GM23338 (cell line): ENCODE data around the gene NPVF. TPM values are rescaled to one million over a fixed set of nuclear protein-coding genes. Genes with fewer than 3 reads are reported as not detected.

ENCODE experiments used
- ATAC-seq: fragments of 200-7000 bp; cut with Tn5 transposase; 3 replicates; pipeline ENCODE4 v1.9.1; 2020
- DNase-seq: peaks from one replicate; pipeline ENCODE4 v3.0.0-alpha.2; 2015; ENCODE audit warnings: low spot score
- H2AFZ ChIP-seq: fragments of 200-600 bp; sonication (generic); 2 replicates; pipeline ENCODE4 v1.8.0; 2016; ENCODE audit warnings: antibody characterized with exemption, mild to moderate bottlenecking, moderate library complexity
- H3F3A ChIP-seq: fragments of 200-600 bp; sonication (generic); replicated peaks from 2 replicates; pipeline ENCODE4 v1.8.0; 2017; ENCODE audit warnings: antibody characterized with exemption, mixed run types, low read depth
- H3K27ac ChIP-seq: fragments of 200-600 bp; sonication (generic); 2 replicates; pipeline ENCODE4 v1.6.1; 2016; ENCODE audit warnings: low read depth
- H3K27me3 ChIP-seq: fragments of 200-600 bp; sonication (generic); 2 replicates; pipeline ENCODE4 v1.8.0; 2016; ENCODE audit warnings: mild to moderate bottlenecking, mixed run types, moderate library complexity; ENCODE audit not compliant: insufficient read depth
- H3K36me3 ChIP-seq: fragments of 200-600 bp; sonication (generic); 2 replicates; pipeline ENCODE4 v1.8.0; 2016; ENCODE audit warnings: mild to moderate bottlenecking; ENCODE audit not compliant: insufficient read depth
- H3K4me1 ChIP-seq: fragments of 200-600 bp; sonication (generic); 2 replicates; pipeline ENCODE4 v1.8.0; 2016; ENCODE audit warnings: mild to moderate bottlenecking, moderate library complexity; ENCODE audit not compliant: insufficient read depth
- H3K4me2 ChIP-seq: fragments of 200-600 bp; sonication (generic); 2 replicates; pipeline ENCODE4 v1.7.1; 2017; ENCODE audit warnings: mixed run types
- H3K4me3 ChIP-seq: fragments of 200-600 bp; sonication (generic); 2 replicates; pipeline ENCODE4 v1.6.1; 2016; ENCODE audit warnings: mixed run types
- H3K79me2 ChIP-seq: fragments of 200-600 bp; sonication (generic); replicated peaks from 2 replicates; pipeline ENCODE4 v1.8.0; 2017; ENCODE audit warnings: mild to moderate bottlenecking; ENCODE audit not compliant: insufficient read depth
- H3K9me2 ChIP-seq: fragments of 200-600 bp; sonication (generic); 2 replicates; pipeline ENCODE4 v1.8.0; 2017; ENCODE audit not compliant: insufficient read depth
- H4K20me1 ChIP-seq: fragments of 200-600 bp; sonication (generic); replicated peaks from 2 replicates; pipeline ENCODE4 v1.8.0; 2017; ENCODE audit warnings: mild to moderate bottlenecking; ENCODE audit not compliant: insufficient read depth
- H3K27ac Mint-ChIP-seq: 2 replicates; pipeline ENCODE4 v1.8.0; 2020; ENCODE audit warnings: inconsistent platforms, mild to moderate bottlenecking, moderate library complexity, mixed read lengths
- H3K27me3 Mint-ChIP-seq: 3 replicates; pipeline ENCODE4 v1.8.0; 2022; ENCODE audit warnings: low read depth, mild to moderate bottlenecking, moderate library complexity, mixed read lengths, inconsistent platforms; ENCODE audit not compliant: insufficient read depth, poor library complexity
- H3K36me3 Mint-ChIP-seq: 3 replicates; pipeline ENCODE4 v1.8.0; 2021; ENCODE audit warnings: low read depth, mild to moderate bottlenecking, inconsistent platforms, moderate library complexity, mixed read lengths
- H3K4me1 Mint-ChIP-seq: 3 replicates; pipeline ENCODE4 v1.8.0; 2020; ENCODE audit warnings: mild to moderate bottlenecking, inconsistent platforms, mixed read lengths
- H3K4me3 Mint-ChIP-seq: 3 replicates; pipeline ENCODE4 v1.8.0; 2021; ENCODE audit warnings: moderate library complexity, mild to moderate bottlenecking, inconsistent platforms, mixed read lengths
- H3K9me3 Mint-ChIP-seq: 3 replicates; pipeline ENCODE4 v1.8.0; 2020; ENCODE audit warnings: moderate library complexity, mild to moderate bottlenecking, inconsistent platforms, mixed read lengths
- CREB1 ChIP-seq: fragments of 250-450 bp; sonication (Bioruptor Pico); IDR thresholded peaks from 2 replicates; pipeline ENCODE4 v1.5.0; 2020; ENCODE audit warnings: low read depth, mild to moderate bottlenecking, moderate library complexity
- EZH2 ChIP-seq: fragments of 200-600 bp; sonication (generic); IDR thresholded peaks from one replicate; pipeline ENCODE4 v1.8.0; 2017; ENCODE audit warnings: antibody characterized with exemption, mild to moderate bottlenecking, low read depth; ENCODE audit not compliant: unreplicated experiment
- EZH2phosphoT487 ChIP-seq: fragments of 200-600 bp; sonication (generic); IDR thresholded peaks from one replicate; pipeline ENCODE4 v1.8.1; 2018; ENCODE audit warnings: antibody characterized with exemption; ENCODE audit not compliant: unreplicated experiment
- JUNB ChIP-seq: IDR thresholded peaks from one replicate; pipeline ENCODE4 v1.6.1; 2016; ENCODE audit warnings: antibody characterized with exemption; ENCODE audit not compliant: unreplicated experiment
- NANOG ChIP-seq: IDR thresholded peaks from 2 replicates; pipeline ENCODE4 v1.6.1; 2016; ENCODE audit warnings: antibody characterized with exemption, borderline replicate concordance
- POLR2AphosphoS5 ChIP-seq: IDR thresholded peaks from 2 replicates; pipeline ENCODE4 v1.6.1; 2016; ENCODE audit warnings: antibody characterized with exemption, low read depth
- STAT1 ChIP-seq: IDR thresholded peaks from one replicate; pipeline ENCODE4 v1.6.1; 2016; ENCODE audit warnings: antibody characterized with exemption; ENCODE audit not compliant: unreplicated experiment
- ZNF114 ChIP-seq: fragments of 250-450 bp; sonication (Bioruptor Pico); IDR thresholded peaks from 2 replicates; pipeline ENCODE4 v1.5.0; 2020; ENCODE audit warnings: mild to moderate bottlenecking, moderate library complexity
- ZNF331 ChIP-seq: fragments of 250-450 bp; sonication (Bioruptor Pico); IDR thresholded peaks from 2 replicates; pipeline ENCODE4 v1.5.0; 2020; ENCODE audit warnings: low read depth, mild to moderate bottlenecking, moderate library complexity
- polyA plus RNA-seq: library from polyadenylated mRNA; unstranded; fragments of >200 nt; fragmentation: Nextera tagmentation; extraction: Ambion mirVana; gene quantifications from 2 replicates; pipeline ENCODE4 v1.2.1, GENCODE V29; 2016
- total RNA-seq: library from RNA; depleted of rRNA; stranded (reverse); fragments of >200 nt; shearing (Covaris generic); gene quantifications from 2 replicates; pipeline ENCODE4 v1.2.3, GENCODE V29; 2014
- TF ChIP-seq, protein P1 (sequence below): IDR thresholded peaks from 2 replicates; pipeline ENCODE4 v1.6.1; 2016; ENCODE audit warnings: antibody characterized with exemption
- TF ChIP-seq, protein P2 (sequence below), 2 experiments: fragments of 200-600 bp in 1 of 2; sonication (generic) in 1 of 2; conservative IDR thresholded peaks; 2 replicates each; pipeline versions ENCODE4 v1.5.1 to v1.6.1; 2016 to 2017; ENCODE audit warnings: antibody characterized with exemption in 2 of 2, low read depth in 2 of 2, mild to moderate bottlenecking in 2 of 2, moderate library complexity in 1 of 2
- TF ChIP-seq, protein P3 (sequence below): IDR thresholded peaks from one replicate; pipeline ENCODE4 v1.6.1; 2018; ENCODE audit warnings: antibody characterized with exemption; ENCODE audit not compliant: unreplicated experiment

The NPVF gene
- total and polyA plus RNA-seq, 2 experiments from 2014 or later, result not detected

DNA sequence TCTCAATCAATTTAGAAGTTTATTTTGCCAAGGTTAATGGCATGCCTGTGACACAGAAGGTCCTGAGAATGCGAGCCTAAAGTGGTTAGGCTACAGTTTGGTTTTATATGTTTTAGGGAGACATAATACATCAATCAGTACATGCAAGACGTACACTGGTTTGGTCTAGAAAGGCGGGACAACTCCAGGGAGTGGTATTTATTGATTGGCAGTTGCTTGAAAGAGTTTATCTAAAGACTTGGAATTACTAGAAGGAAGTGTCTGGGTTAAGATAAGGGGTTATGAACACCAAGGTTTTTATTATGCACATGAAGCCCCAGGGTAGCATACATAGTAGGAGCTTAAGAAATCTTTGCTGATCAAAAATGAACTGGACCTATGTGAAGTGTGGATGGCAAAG, 21.5 kb downstream of the NPVF start:
- peaks cover 5% of the 10 kb centered on the region; the same call in 2 of the 3 replicates for H3K9me3 Mint-ChIP-seq
- DNase-seq (no peak), ATAC-seq (no peak)
- H3K4me2 ChIP-seq, result no peak overlapping the region
- no peaks in the 10 kb centered on the region for H3K36me3 ChIP-seq
- no peaks in the 10 kb centered on the region for H4K20me1 ChIP-seq
- no peaks in the 10 kb centered on the region for H3K27me3 ChIP-seq
- H3K27ac ChIP-seq, result no peak overlapping the region
- H3K4me1 ChIP-seq, result no peaks in the 10 kb centered on the region
- no peaks in the 10 kb centered on the region for H3K36me3 Mint-ChIP-seq
- no peaks in the 10 kb centered on the region for H3K27me3 Mint-ChIP-seq
- no peak overlapping the region for H3K27ac Mint-ChIP-seq
- H2AFZ ChIP-seq, result no peak overlapping the region
- H3K4me3 Mint-ChIP-seq, result no peak overlapping the region
- no peaks in the 10 kb centered on the region for H3K4me1 Mint-ChIP-seq
- no peaks in the 10 kb centered on the region for H3K9me2 ChIP-seq
- no peaks in the 10 kb centered on the region for H3F3A ChIP-seq
- no peaks in the 10 kb centered on the region for H3K79me2 ChIP-seq
- no peak for TF ChIP-seq NANOG
- H3K4me3 ChIP-seq, result no peak overlapping the region

DNA sequence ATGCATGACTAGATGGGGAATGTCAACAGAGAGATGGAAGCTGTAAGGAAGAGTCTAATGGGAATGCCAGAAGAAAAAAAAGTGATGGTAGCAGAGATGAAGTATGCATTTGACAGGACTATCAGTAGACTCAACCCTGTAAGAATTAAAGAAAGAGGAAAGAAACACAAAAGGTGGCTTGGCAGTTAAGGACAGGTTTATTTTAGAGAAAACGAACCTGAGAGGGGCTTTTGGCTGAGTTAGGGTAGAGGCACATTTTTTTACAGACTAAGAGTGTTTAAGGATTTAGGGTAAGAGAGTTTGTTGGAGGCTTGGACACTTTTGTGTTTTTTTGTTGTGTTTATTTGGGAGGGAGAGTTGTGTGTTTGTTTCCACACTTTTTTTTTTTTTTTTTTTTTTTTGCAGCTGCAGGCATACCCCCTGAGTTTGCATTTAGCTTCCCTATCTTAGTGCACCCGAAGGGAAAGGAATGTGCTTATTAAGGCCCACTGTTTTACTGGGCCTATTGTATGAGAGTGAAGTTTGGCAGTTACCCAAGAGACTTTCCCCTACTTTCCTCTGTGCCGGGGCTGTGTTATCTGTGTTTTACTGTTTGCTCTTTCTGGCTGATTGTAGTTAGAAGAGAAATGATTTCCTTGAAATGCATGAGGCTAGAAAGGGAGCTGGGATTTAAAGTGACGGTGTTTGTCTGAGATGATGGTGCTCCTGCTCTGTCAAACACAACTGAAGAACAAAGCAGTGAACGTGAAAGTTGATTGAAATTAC, 32.0 kb downstream of the NPVF start:
- Histone ChIP-seq H3K9me2 (no peaks in the 10 kb centered on the region), H3K79me2 (no peaks in the 10 kb centered on the region), H3K27me3 (no peaks in the 10 kb centered on the region), H3K4me3 (no peak overlapping the region), H3K4me2 (no peak overlapping the region), H3K36me3 (no peaks in the 10 kb centered on the region), H3K27ac (no peak overlapping the region), H3F3A (no peaks in the 10 kb centered on the region), H2AFZ (no peak overlapping the region), H4K20me1 (no peaks in the 10 kb centered on the region), H3K4me1 (no peaks in the 10 kb centered on the region)
- DNase-seq, result no peak
- Mint-ChIP-seq H3K27ac (no peak overlapping the region), H3K27me3 (peaks cover 2% of the 10 kb centered on the region), H3K4me3 (no peak overlapping the region), H3K4me1 (no peaks in the 10 kb centered on the region), H3K9me3 (peaks cover 36% of the 10 kb centered on the region), H3K36me3 (peaks cover 18% of the 10 kb centered on the region)
- no peak for ATAC-seq
- no peak for TF ChIP-seq EZH2
- TF ChIP-seq, protein P1, sequence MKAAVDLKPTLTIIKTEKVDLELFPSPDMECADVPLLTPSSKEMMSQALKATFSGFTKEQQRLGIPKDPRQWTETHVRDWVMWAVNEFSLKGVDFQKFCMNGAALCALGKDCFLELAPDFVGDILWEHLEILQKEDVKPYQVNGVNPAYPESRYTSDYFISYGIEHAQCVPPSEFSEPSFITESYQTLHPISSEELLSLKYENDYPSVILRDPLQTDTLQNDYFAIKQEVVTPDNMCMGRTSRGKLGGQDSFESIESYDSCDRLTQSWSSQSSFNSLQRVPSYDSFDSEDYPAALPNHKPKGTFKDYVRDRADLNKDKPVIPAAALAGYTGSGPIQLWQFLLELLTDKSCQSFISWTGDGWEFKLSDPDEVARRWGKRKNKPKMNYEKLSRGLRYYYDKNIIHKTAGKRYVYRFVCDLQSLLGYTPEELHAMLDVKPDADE, result no peak
- TF ChIP-seq, protein P2, sequence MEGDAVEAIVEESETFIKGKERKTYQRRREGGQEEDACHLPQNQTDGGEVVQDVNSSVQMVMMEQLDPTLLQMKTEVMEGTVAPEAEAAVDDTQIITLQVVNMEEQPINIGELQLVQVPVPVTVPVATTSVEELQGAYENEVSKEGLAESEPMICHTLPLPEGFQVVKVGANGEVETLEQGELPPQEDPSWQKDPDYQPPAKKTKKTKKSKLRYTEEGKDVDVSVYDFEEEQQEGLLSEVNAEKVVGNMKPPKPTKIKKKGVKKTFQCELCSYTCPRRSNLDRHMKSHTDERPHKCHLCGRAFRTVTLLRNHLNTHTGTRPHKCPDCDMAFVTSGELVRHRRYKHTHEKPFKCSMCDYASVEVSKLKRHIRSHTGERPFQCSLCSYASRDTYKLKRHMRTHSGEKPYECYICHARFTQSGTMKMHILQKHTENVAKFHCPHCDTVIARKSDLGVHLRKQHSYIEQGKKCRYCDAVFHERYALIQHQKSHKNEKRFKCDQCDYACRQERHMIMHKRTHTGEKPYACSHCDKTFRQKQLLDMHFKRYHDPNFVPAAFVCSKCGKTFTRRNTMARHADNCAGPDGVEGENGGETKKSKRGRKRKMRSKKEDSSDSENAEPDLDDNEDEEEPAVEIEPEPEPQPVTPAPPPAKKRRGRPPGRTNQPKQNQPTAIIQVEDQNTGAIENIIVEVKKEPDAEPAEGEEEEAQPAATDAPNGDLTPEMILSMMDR (conservative IDR thresholded peaks at IDR 0.05; ENCODE audit: low read depth in 2 of 2), result no peak
- no peak for TF ChIP-seq STAT1
- TF ChIP-seq, protein P3, sequence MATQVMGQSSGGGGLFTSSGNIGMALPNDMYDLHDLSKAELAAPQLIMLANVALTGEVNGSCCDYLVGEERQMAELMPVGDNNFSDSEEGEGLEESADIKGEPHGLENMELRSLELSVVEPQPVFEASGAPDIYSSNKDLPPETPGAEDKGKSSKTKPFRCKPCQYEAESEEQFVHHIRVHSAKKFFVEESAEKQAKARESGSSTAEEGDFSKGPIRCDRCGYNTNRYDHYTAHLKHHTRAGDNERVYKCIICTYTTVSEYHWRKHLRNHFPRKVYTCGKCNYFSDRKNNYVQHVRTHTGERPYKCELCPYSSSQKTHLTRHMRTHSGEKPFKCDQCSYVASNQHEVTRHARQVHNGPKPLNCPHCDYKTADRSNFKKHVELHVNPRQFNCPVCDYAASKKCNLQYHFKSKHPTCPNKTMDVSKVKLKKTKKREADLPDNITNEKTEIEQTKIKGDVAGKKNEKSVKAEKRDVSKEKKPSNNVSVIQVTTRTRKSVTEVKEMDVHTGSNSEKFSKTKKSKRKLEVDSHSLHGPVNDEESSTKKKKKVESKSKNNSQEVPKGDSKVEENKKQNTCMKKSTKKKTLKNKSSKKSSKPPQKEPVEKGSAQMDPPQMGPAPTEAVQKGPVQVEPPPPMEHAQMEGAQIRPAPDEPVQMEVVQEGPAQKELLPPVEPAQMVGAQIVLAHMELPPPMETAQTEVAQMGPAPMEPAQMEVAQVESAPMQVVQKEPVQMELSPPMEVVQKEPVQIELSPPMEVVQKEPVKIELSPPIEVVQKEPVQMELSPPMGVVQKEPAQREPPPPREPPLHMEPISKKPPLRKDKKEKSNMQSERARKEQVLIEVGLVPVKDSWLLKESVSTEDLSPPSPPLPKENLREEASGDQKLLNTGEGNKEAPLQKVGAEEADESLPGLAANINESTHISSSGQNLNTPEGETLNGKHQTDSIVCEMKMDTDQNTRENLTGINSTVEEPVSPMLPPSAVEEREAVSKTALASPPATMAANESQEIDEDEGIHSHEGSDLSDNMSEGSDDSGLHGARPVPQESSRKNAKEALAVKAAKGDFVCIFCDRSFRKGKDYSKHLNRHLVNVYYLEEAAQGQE, result no peak
- TF ChIP-seq NANOG, result no peak
- TF ChIP-seq ZNF331 (CRISPR knock-in tag), result no peak
- TF ChIP-seq ZNF114, result no peak
- TF ChIP-seq EZH2phosphoT487, result no peak
- no peak for TF ChIP-seq POLR2AphosphoS5
- TF ChIP-seq CREB1 (CRISPR knock-in tag), result no peak
- TF ChIP-seq JUNB, result no peak
